HG03103 (cell line): Measurements from ENCODE around the gene MAP9.
A peak's percentile ranks its signal among the peaks of the same experiment; 100 is the strongest.
"Not testable (repeated sequence)": the region's sequence is repeated elsewhere in the genome, so short reads cannot be mapped to it uniquely, and the experiment has no call there.

Experiments
- ATAC-seq: cut with Tn5 transposase; IDR thresholded peaks from one replicate; pipeline ENCODE4 v1.9.1; 2021; ENCODE audit warnings: low read depth; ENCODE audit not compliant: unreplicated experiment

Gene MAP9

DNA sequence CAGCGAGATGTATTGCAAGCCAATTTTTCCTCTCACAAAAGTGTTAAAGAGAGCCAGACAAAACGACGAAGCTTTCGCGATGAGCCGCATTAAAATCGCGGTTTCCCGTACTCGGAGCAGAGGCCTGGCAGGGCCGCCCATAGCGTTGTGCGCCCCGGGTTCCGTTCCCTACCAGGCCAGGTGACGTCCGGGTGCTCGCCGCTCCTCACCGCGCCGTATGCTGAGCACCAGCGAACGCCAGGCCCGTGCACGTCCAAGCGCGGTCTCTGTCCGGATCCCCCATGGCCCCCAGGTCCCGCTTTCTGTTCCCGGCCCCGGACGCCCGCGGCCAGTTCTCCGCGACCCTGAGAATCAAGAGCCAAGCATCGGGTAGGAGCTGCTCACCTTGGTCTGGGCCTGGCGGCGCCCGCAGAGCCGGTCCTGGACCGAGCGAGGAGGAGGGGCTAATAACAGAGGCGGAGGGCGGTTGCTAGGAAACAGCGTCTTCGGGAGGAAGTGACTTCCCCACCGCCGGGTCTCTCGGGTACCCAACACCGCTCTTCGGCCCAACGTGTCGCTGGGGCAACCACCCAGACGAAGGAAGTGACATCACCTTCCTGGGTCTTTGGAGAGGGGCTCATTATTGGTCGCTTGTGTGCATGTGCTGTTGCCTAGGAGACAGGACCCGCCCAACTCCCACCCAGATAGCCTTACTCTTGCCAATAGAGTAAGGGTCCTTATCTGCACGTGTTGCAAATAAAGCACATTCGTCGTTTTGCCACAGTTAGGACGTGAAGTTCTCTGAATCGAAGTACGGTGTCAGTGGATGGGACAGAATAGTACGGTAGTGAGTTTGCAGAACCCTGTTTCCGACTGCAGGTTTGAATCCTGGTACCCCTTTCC, at the start of gene MAP9:
Gene MAP9 (minus strand): TSS at position 579 of the 882 bp plus-strand sequence. CDS start 1,115 bp downstream, outside the sequence.
- peak; percentile 99 for ATAC-seq

DNA sequence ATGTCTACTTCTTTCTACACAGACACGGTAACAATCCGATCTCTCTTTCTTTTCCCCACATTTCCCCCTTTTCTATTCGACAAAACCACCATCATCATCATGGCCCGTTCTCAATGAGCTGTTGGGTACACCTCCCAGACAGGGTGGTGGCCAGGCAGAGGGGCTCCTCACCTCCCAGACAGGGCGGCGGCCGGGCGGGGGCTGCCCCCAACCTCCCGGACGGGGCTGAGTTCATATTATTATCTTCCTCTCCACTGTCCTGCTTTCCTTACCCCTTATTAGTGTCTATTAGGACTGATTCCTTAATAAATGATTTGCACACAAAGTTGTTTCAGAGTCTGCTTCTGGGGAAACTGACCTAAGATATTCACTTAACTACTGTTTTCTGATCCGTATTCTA, 48.0 kb upstream of the MAP9 start:
- not testable (repeated sequence) for ATAC-seq

DNA sequence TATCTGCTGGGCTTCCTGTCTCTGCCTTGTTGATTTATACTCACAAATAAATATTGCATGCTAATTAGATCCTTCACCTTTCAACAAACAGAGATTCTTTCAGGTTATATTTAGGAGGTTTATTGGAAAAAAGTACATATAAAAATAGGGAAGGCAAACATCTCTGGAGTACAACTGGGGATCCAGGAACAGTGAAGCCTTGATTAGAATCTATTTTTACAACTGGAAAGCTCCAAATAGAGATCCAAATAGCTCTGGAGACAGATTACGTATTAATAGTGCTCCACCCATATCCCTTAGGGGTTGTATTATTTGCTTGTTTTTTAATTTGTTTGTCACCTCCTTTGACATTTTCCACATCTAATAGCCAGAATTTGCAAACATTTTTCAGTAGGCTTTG, 46.9 kb upstream of the MAP9 start:
- no peak for ATAC-seq

DNA sequence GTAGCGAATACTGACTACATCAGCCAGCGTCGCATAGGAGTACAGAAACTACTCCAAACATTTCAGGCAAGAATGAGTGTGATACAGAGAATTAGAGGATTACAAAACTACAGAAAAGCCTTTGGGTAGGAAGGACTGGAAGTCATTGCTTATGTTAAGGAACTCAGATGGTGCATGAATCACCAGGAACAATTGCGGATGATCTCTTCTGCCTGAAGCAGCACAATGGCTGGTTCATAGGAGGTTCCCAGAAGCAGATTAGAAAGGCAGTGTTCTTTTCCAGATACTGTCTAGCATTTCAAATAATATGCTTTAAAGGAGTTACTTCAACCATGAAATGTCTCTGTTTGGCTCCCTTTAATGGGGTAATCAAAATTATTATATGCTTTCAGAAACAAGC, 42.5 kb upstream of the MAP9 start:
- no peak for ATAC-seq

DNA sequence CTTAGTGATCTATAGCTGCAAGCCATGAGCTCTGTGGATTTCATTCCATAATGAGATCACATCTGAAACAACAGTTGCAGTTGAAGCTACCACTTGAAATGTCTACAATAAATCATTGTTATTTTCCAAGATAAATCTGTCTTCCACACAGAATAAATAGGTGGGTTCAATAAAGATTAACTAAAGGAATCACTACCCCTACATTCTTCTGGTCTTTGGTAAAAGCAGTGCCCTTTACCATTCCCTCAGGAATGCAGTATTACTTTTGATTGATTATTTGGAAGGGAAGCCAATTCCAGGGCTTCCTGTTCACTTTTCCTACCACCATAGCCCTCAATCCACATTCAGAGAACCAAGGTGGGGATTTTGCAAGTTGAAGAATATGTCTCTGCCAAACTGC, 38.9 kb upstream of the MAP9 start:
- no peak for ATAC-seq

DNA sequence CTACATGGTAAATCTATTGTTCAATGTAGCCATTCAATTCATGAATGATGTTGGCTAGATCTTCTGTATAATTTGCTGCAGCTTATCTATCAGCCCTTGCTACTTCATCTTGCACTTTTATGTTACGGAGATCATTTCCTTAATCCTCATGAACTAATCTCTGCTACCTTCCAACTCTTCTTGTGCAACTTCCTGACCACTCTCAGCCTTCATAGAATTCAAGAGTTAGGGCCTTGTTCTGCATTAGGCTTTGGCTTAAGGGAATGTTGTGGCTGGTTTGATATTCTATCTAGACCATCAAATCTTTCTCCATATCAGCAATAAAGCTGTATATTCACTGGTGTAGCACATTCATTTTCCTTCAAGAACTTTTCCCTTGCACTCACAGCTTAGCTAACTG, 36.7 kb upstream of the MAP9 start:
- no peak for ATAC-seq

DNA sequence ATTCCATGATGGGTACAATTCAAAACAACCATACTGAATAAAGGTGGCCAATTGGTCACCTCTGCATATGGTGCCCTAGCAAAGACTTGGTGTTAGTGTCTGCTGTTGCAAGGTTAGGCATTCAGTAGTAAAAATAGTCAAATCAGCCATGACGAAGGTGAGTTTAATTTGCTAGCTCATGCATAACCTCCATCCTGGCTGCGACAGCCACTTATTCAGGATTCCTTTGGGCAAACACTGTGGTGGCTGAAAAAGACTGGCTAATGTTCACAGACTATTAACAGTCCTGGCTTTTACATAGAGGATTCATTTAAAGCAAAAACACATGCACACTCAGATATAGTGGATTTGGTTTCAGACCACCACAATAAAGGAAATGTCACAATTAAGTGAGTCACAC, 34.8 kb upstream of the MAP9 start:
- ATAC-seq, result no peak

DNA sequence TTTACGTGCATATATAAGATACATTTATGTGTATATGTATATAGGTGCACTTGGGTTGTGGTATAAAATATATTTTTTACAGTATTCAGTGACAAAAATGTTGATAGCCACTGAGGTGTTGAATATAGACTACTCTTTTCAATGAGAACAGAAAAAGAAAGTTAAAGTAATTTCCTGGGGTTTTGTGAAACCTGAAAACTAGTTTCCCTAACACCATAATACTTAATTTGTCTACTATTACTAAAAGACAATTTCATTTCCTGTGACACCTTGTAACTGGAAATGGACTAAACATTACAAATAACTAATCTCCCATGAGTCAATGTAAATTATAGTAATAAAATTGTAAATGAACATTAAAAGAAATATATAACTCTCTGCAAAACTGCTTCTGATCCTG, 32.0 kb upstream of the MAP9 start:
- ATAC-seq, result no peak

DNA sequence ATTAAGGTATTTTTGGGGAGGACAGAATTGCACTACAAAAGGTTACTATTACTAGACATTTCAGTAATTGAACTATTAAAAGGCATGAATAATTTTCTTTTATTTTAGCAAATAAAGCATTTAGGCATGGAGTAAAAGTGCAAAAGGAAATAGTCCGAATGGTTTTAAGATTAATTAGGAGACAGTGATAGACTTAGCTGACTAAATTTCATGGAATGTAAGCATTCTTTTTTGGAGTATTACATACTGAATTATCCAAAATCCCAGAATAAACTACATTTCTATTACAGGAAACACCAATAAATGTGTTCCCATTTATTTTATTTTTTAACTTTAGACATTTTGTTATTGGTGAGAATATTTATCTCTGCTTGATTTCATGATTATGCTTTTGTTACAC, 30.7 kb upstream of the MAP9 start:
- no peak for ATAC-seq

DNA sequence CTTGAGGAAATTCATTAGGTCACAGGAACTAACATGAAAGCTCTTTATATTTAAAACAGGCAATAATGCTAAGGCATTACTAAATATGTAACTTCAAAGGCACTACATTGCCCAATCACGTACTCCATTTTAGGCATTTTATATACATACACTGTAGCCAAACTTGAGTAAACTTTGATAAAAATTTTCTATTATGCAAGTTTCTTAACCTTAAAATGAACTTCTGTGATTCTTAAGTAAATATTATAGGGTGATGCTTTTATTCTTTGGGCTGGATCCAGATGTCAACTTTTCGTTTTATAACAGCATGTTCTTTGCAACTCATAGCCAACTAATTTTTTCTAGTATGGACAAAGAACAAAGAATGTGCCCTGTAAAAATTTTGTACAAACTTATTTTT, 28.3 kb upstream of the MAP9 start:
- ATAC-seq, result no peak

DNA sequence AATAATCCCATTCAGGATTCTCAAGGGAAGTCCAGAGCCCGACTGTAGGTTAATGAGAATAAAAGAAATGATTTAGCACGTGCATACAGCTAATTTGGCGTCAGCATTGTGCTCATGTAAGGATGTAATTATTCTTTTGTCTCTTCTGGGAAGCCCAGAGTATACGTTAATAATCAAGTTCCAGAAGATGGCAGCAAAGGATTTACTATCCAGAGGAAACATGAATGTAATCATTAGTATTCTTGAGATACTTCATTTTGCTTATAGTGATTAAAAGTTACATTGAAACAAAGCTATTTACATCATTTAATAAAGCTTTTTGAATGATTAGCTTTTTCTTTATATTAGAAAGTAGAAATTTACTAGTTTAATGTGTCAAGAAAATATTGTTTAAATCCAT, 27.1 kb upstream of the MAP9 start:
- no peak for ATAC-seq

DNA sequence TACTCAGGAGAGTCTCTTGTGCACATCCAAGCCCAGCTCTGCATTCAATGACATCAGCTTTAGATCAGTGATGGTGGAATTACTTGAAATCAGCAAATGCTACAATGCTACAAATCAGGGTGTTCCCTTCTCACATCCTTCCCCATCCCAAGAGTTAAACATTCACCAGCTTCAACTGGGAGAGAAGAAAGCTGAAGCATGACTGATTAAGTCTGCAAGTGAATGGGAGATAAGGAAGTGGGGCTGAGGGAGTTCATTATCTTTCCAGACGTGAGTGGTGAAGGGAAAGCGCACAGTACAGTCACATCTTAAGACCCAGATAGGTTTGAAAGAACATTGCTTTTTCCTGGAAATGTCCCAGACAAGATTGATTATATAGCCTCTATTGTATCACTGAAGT, 26.2 kb upstream of the MAP9 start:
- no peak for ATAC-seq

DNA sequence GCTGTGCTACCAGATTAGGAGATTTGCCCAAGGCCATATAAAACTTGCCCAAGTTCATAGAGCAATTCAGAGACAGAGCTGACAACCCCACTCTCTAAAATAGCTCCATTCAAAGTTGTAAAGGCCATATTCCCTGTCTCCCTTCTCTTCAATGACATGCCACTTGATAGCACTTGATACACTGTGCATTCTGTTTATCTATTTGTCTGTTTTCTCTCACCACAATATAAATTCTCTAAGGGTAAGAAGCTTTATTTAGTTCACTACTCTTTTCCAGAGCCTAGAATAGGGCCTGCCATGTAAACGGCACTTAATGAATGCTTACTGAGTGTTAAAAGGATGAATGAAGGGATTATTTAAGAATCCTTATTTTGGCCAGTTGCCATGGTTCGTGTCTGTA, 24.1 kb upstream of the MAP9 start:
- ATAC-seq, result no peak

DNA sequence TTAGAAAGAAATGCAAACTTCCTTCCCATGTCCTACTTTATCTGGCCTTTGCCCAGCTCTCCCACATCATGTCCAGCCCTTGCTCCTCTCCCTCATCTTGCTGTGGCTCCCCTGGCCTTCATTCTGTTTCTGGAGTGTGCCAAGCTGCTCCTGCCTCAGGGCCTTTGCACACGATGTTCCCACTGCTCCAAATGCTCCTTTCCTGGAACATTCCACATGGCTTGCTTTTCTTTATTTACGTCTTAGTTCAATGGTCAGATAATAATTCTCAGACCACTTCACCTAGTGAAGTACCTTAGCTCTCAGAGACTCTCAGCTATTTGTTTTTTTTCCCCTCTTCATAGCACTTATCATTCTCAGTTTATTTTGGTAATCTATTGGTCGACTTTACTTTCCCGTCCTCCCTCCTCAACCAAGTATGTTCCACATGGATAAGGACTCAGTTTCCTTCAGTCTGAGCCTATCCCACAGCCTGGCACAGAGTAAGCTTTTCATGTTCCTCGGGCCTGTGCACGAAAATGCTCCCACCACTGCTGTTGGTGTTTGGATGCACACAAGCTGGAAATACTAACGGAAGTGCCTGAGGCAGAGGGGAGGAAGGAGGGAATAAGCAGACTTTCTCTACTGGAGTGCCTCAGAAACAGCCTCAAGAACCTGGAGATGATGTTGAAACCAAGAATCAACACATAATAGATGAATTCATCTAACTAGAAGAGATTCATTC, 23.4 kb upstream of the MAP9 start:
- no peak for ATAC-seq

DNA sequence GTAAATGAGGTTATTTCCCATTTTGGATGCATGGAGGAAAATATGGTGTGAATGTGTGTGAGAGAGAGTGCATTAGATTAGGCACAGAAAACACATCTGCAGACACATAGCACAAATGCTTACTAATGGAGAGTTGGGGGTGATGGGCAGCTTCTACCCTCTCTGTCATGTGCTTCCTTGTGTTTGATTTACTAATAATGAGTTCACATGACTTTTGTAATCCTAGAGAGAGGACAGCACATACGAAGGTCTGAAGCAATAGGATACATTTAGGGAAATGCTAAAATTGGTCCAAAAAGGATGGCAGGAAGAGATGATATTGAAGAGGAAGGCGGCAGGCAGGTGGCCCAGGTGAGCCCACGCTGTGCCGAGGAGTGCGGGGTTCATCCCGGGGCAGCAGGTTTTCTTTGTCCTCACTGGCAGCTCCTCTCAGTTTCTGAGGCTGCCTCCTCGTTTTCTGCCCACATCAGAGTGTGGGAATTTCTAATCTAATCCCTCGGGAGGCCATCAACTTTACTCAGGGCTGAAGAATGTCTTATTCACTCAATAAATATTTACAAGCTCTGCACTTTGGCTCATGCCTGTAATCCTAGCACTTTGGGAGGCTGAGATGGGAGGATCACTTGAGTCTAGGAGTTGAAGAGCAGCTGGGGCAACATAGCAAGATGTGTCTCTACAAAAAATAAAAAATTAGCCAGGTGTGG, 15.9 kb upstream of the MAP9 start:
- ATAC-seq, result no peak

DNA sequence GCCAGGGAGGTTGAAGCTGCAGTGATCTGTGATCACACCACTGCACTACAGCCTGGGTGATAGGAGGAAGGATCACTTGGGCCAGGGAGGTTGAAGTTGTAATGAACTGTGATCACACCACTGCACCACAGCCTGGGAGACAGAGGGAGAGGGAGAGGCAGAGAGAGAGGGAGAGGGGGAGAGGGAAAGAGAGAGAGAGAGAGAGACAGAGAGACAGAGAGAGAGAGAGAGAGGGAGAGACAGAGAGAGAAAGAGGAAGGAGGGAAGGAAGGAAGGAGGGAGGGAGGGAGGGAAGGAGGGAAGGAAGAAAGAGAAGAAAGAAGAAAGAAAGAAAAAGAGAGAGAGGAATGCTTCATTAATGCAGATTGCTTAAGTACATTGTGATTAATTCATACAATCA, 15.2 kb upstream of the MAP9 start:
- no peak for ATAC-seq

DNA sequence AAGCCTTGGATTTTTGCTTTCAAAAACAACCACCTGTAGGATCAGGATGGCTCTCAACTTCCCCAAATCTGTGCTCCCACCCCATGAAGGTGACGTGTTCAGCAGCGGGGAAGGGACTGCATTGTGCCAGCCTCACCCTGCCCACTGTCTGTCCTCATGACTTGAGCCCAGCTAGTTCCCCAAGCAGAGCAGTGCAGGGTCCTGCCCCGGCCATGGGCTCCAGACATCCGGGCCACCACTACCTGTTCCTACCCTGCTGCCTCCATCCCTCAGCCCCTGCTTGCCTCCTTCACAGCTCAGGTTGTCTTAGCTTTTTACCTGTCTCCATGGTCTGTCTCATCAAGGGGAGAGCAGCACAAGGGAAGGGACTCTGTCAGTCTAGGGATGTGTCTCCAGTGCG, 11.4 kb upstream of the MAP9 start:
- ATAC-seq, result no peak

DNA sequence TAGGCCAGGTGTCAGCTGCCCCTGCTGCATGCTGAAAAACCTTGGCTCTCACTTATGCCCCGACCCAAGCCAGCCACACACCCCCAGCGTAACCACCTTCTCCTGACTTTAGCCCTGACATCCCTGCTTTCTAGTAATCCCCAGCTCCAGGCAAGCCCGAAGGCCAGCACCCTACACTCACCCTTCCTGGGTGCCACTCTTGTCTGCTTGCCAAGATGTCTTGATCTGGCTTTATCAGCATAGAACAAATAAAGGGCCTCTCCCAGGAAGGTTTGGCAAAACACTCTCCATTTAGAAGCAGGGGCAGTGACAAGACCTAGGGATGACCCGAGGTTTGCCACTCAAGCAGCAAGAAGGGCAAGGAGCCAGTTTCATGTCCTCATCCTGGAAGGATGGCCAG, 6.8 kb upstream of the MAP9 start:
- no peak for ATAC-seq

DNA sequence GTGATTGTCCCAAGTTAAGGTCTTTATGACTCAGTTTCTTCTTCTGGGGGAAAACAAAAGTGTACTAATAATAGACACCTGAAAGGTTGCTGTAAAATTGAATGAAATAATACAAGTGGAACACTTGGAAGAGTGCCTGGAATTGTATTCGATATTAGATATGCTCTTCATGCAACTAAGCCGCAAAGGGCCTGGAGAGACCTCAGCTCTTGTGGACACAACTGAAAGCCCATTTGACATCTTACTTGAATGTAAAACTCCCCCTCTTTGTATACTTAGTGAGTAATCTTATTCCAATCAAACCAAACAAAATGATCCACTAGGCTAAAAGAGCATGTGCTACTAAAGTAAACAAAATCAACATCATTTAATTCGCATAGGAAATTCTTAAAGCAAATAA, 511 bp upstream of the MAP9 start:
- ATAC-seq, result no peak

DNA sequence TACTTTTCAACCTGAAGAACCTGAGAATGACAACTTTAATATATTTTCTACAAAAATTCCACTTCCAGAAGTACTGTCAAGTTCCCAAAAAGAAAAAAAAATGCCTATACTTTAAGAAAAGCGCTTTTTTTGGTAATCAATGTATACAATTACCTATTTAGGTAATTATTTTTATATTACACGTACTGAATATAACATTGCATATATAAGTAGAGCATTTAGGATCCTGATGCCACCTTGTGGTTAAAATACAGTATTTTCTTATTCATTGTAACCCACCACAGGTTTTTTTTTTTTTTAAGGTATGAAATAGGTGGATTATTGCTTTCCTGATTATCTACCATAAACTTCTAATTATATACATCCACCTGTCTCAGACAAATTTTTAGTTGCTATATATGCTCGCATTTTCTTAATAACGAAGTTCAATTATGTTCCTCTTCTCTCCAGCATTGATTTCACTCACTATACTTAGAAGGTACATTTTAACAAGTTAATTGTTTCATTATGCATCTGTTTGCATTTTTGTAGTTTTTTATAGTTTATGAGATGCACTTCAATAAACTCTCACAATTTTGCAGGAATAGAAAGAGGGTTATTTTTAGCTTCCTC, 5.2 kb downstream of the MAP9 start:
- ATAC-seq, result no peak

DNA sequence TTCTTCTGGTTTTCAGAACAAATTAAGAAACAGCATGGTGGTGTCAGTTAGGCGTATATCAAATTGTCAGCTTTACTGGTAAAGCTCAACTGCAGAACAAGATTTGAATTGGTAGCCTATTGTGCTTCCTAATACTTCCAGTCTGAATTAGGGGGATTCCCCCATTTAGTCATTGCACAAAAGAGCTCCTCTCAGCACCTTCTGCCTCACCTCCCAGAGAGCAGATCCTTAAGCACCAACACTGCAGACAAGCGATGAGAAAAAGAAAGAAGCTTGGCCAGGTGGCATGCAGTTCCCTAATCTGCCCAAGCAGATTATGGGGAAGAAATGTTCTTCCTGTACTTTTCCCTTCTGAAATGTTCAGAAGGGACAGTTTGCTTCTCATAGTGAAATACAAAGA, 9.2 kb downstream of the MAP9 start:
- no peak for ATAC-seq
